Hepatocyte (in vitro differentiated cells): ENCODE data around the gene WDPCP.

Source experiments
- CTCF ChIP-seq: fragments of 200-600 bp; sonication (generic); IDR thresholded peaks from 2 replicates; pipeline ENCODE4 v1.5.1; 2016; ENCODE audit warnings: antibody characterized with exemption, mild to moderate bottlenecking; ENCODE audit not compliant: poor library complexity
- EZH2 ChIP-seq: fragments of 200-600 bp; sonication (generic); IDR thresholded peaks from 2 replicates; pipeline ENCODE4 v1.6.1; 2016; ENCODE audit warnings: antibody characterized with exemption, mild to moderate bottlenecking, borderline replicate concordance
- EZH2phosphoT487 ChIP-seq: fragments of 200-600 bp; sonication (generic); IDR thresholded peaks from one replicate; pipeline ENCODE4 v1.6.1; 2018; ENCODE audit warnings: antibody characterized with exemption, mild to moderate bottlenecking, low read depth, moderate library complexity; ENCODE audit not compliant: unreplicated experiment, severe bottlenecking

- TF ChIP-seq CTCF (no peak), EZH2phosphoT487 (no peak), EZH2 (no peak)
These were observed 16.3 kb downstream of the WDPCP start for GRCh38 chr2:63572001-63572400.
